SU-DHL-6 (cell line): ENCODE measurements around the gene CASD1.

Experiments
- H2AFZ ChIP-seq: fragments of 200-600 bp; sonication (generic); 2 replicates; pipeline ENCODE4 v1.6.1; 2014; ENCODE audit warnings: low read depth, mild to moderate bottlenecking, moderate library complexity, mixed read lengths, antibody characterized with exemption, low read length; ENCODE audit not compliant: severe bottlenecking
- H3F3A ChIP-seq: fragments of 200-600 bp; shearing (Covaris generic); 2 replicates; pipeline ENCODE4 v1.6.0; 2016; ENCODE audit warnings: antibody characterized with exemption, mild to moderate bottlenecking; ENCODE audit not compliant: insufficient read depth
- H3K27ac ChIP-seq: fragments of 200-600 bp; sonication (generic); 2 replicates; pipeline ENCODE4 v1.5.1; 2016; ENCODE audit warnings: low read depth, mild to moderate bottlenecking, low read length, moderate library complexity, mixed read lengths
- H3K27me3 ChIP-seq: fragments of 200-600 bp; sonication (generic), shearing (Covaris generic); 2 replicates; pipeline ENCODE4 v1.6.0; 2014; ENCODE audit warnings: mild to moderate bottlenecking, low read length
- H3K36me3 ChIP-seq: fragments of 200-600 bp; sonication (generic); 2 replicates; pipeline ENCODE4 v1.6.1; 2014; ENCODE audit warnings: mild to moderate bottlenecking, low read length, mixed read lengths
- H3K4me2 ChIP-seq: fragments of 300-600, 200-600 bp; shearing (Covaris generic), sonication (generic); 2 replicates; pipeline ENCODE4 v1.6.0; 2014; ENCODE audit warnings: low read length, low read depth, mild to moderate bottlenecking; ENCODE audit not compliant: poor library complexity, severe bottlenecking
- H3K4me3 ChIP-seq: fragments of 200-600 bp; sonication (generic); 2 replicates; pipeline ENCODE4 v1.5.1; 2014; ENCODE audit warnings: antibody characterized with exemption, low read length, mild to moderate bottlenecking, mixed read lengths; ENCODE audit not compliant: insufficient read depth, poor library complexity, severe bottlenecking
- H3K79me2 ChIP-seq: fragments of 200-600 bp; sonication (generic); 2 replicates; pipeline ENCODE4 v1.6.1; 2014; ENCODE audit warnings: mild to moderate bottlenecking, low read length, moderate library complexity; ENCODE audit not compliant: insufficient read depth
- H3K9ac ChIP-seq: fragments of 200-600 bp; sonication (generic); 2 replicates; pipeline ENCODE4 v1.7.0; 2014; ENCODE audit warnings: mild to moderate bottlenecking, low read length
- H3K9me2 ChIP-seq: fragments of 200-600 bp; sonication (generic); replicated peaks from 2 replicates; pipeline ENCODE4 v1.6.1; 2014; ENCODE audit warnings: low read length; ENCODE audit not compliant: insufficient read depth
- H3K9me3 ChIP-seq: fragments of 200-600 bp; sonication (generic); 2 replicates; pipeline ENCODE4 v1.6.1; 2014; ENCODE audit warnings: low read length, mixed read lengths; ENCODE audit not compliant: insufficient read depth
- H4K20me1 ChIP-seq: fragments of 200-600 bp; sonication (generic); 2 replicates; pipeline ENCODE4 v1.6.1; 2014; ENCODE audit warnings: low read depth, mild to moderate bottlenecking, antibody characterized with exemption, low read length, moderate library complexity, mixed read lengths
- CTCF ChIP-seq: fragments of 200-600 bp; sonication (generic); IDR thresholded peaks from one replicate; pipeline ENCODE4 v1.5.1; 2017; ENCODE audit warnings: antibody characterized with exemption, mild to moderate bottlenecking, low read length, moderate library complexity; ENCODE audit not compliant: insufficient read depth, poor library complexity, severe bottlenecking
- EZH2phosphoT487 ChIP-seq: fragments of 200-600 bp; sonication (generic), shearing (Covaris generic); conservative IDR thresholded peaks from 2 replicates; pipeline ENCODE4 v1.6.1; 2018; ENCODE audit warnings: mild to moderate bottlenecking, antibody characterized with exemption, low read length, moderate library complexity, mixed read lengths

CASD1 gene

GRCh38 chr7:94486216-94486615 is 23.4 kb upstream of the CASD1 start:
- TF ChIP-seq CTCF (no peak), EZH2phosphoT487 (no peak)
- Histone ChIP-seq H3K9me3 (no peaks in the 10 kb centered on the region), H2AFZ (no peak overlapping the region), H3K27ac (no peak overlapping the region), H3K27me3 (no peaks in the 10 kb centered on the region), H3K36me3 (no peaks in the 10 kb centered on the region), H3K79me2 (no peaks in the 10 kb centered on the region), H3K9ac (no peak overlapping the region), H3K9me2 (no peaks in the 10 kb centered on the region), H3K4me2 (no peak overlapping the region), H3F3A (no peaks in the 10 kb centered on the region), H3K4me3 (no peak overlapping the region), H4K20me1 (no peaks in the 10 kb centered on the region)

- no peak overlapping the region for H3K9ac ChIP-seq
- no peaks in the 10 kb centered on the region for H3K36me3 ChIP-seq
- H3K9me2 ChIP-seq: no peaks in the 10 kb centered on the region
- no peak overlapping the region for H3K4me2 ChIP-seq
- no peak overlapping the region for H3K27ac ChIP-seq
- TF ChIP-seq CTCF (no peak), EZH2phosphoT487 (no peak)
- no peaks in the 10 kb centered on the region for H3K27me3 ChIP-seq
- no peaks in the 10 kb centered on the region for H4K20me1 ChIP-seq
- no peak overlapping the region for H2AFZ ChIP-seq
- no peaks in the 10 kb centered on the region for H3K9me3 ChIP-seq
- H3K4me3 ChIP-seq: no peak overlapping the region
- H3K79me2 ChIP-seq: no peaks in the 10 kb centered on the region
- H3F3A ChIP-seq: no peaks in the 10 kb centered on the region
Observed at GRCh38 chr7:94491410-94491809, 18.2 kb upstream of the CASD1 start.

GRCh38 chr7:94492601-94493000 is 17.0 kb upstream of the CASD1 start:
- H3K36me3 ChIP-seq: no peaks in the 10 kb centered on the region
- no peaks in the 10 kb centered on the region for H3K9me3 ChIP-seq
- no peaks in the 10 kb centered on the region for H3K9me2 ChIP-seq
- no peak overlapping the region for H3K4me3 ChIP-seq
- H3K4me2 ChIP-seq: no peak overlapping the region
- H3K79me2 ChIP-seq: no peaks in the 10 kb centered on the region
- no peak overlapping the region for H3K27ac ChIP-seq
- no peaks in the 10 kb centered on the region for H4K20me1 ChIP-seq
- no peak for TF ChIP-seq EZH2phosphoT487
- no peak for TF ChIP-seq CTCF
- H3F3A ChIP-seq: no peaks in the 10 kb centered on the region
- no peak overlapping the region for H3K9ac ChIP-seq
- no peaks in the 10 kb centered on the region for H3K27me3 ChIP-seq
- H2AFZ ChIP-seq: no peak overlapping the region
